Uterus (tissue), 4 donors: ENCODE data around the gene CHID1. TPM values are rescaled to one million over a fixed set of nuclear protein-coding genes. Genes with fewer than 3 reads are reported as not detected.

ENCODE experiments used
- DNase-seq, 2 donors: peaks; one replicate each; pipeline ENCODE4 v3.0.0-alpha.2; 2019 to 2020
- H3K27ac ChIP-seq, 2 donors: fragments of 200-600 bp; sonication (generic); 1 replicate in 1 of 2; 2 replicates in 1 of 2; pipeline ENCODE4 v1.5.1; 2016 to 2018
- H3K27me3 ChIP-seq, 2 donors: fragments of 200-600 bp; sonication (generic); one replicate each; pipeline ENCODE4 v1.5.1; 2018 to 2019; ENCODE audit warnings: control low read depth in 1 of 2
- H3K36me3 ChIP-seq, 2 donors: fragments of 200-600 bp; sonication (generic); one replicate each; pipeline ENCODE4 v1.5.1; 2019; ENCODE audit warnings: control low read depth in 1 of 2
- H3K4me1 ChIP-seq, 2 donors: fragments of 200-600 bp; sonication (generic); one replicate each; pipeline ENCODE4 v1.5.1; 2018 to 2019; ENCODE audit warnings: control low read depth in 1 of 2
- H3K4me3 ChIP-seq, 2 donors: fragments of 200-600 bp; sonication (generic); 1 replicate in 1 of 2; 2 replicates in 1 of 2; pipeline ENCODE4 v1.5.1; 2018 to 2019; ENCODE audit warnings: mild to moderate bottlenecking in 1 of 2
- H3K9me3 ChIP-seq, 2 donors: fragments of 200-600 bp; sonication (generic); one replicate each; pipeline ENCODE4 v1.5.1; 2019; ENCODE audit warnings: control low read depth in 1 of 2
- CTCF ChIP-seq, 4 experiments: fragments of 200-600 bp in 2 of 4; fragments of 450-650 bp in 2 of 4; sonication (generic) in 2 of 4; IDR thresholded peaks; one replicate each; pipeline ENCODE4 v1.5.1; 2016 to 2019; ENCODE audit warnings: antibody characterized with exemption in 4 of 4, mild to moderate bottlenecking in 2 of 4, moderate library complexity in 1 of 4
- POLR2A ChIP-seq, 2 donors: fragments of 450-650 bp; IDR thresholded peaks; one replicate each; pipeline ENCODE4 v1.6.1; 2016; ENCODE audit warnings: antibody characterized with exemption in 2 of 2, mild to moderate bottlenecking in 1 of 2, moderate library complexity in 1 of 2
- intact Hi-C: fragments of 100-400 bp; cut with DNase I; formaldehyde crosslinking; loops from one replicate; pipeline ENCODE4 v1.15.1; 2023; ENCODE audit warnings: low total_unique reads
- small RNA-seq: library from RNA; depleted of rRNA; stranded (forward); fragments of <200 nt; gene quantifications from one replicate; pipeline ENCODE3, GENCODE V24; 2016
- total RNA-seq, 4 donors: library from RNA; depleted of rRNA in 3 of 4; stranded (reverse); fragments of >200 nt in 3 of 4; gene quantifications; one replicate each; pipeline versions ENCODE4 v1.1.0 to v1.2.4, GENCODE V29; 2014 to 2023
- donor health status: DM: yes; HTN: yes; CAD: no.

The CHID1 gene
- total RNA-seq, 4 donors from 2014 or later, result 20.3 to 57.9 (median 48.4) TPM

GRCh38 chr11:818396-819128, 92.0 kb downstream of the CHID1 start, which contains the start of gene PNPLA2:
Gene PNPLA2, plus strand, starts transcription at chr11:818914. Its CDS starts 805 bp downstream, at chr11:819719.
- DNase-seq, result peak; percentile 61 to 68
- H3K27ac ChIP-seq, result peak within 1 kb of the TSS; percentile 85 to 98

More at GRCh38 chr11:818396-819128, 92.0 kb downstream of the CHID1 start, which contains the start of gene PNPLA2:
- H3K9me3 ChIP-seq, result no peaks in the 10 kb centered on the region
- intact Hi-C loops, result no loop called here
- peaks cover 0 to 21% of the 10 kb centered on the region in 2 donors for H3K4me1 ChIP-seq
- H3K27me3 ChIP-seq, result no peaks in the 10 kb centered on the region
- peak within 1 kb of the TSS; percentile 46 to 99 for H3K4me3 ChIP-seq
- no peak for TF ChIP-seq POLR2A (IDR thresholded peaks at IDR 0.05)
- no peak for TF ChIP-seq CTCF (IDR thresholded peaks at IDR 0.05)
- no peaks in the 10 kb centered on the region for H3K36me3 ChIP-seq

Small RNA genes lying within 50 kb of the gene (small RNA-seq; reads per million reads assigned to genes)
- gene RNU6-1025P, result not detected

Other genes with a start within 250 kb of the CHID1 start
- 10 to 100 TPM in 2 of 4 donors, 1 to 10 TPM in 2; 7.9 to 45.6 (median 20.4) TPM for gene DEAF1, start 215.6 kb downstream of the CHID1 start, total RNA-seq
- gene TMEM80, start 215.0 kb downstream of the CHID1 start, total RNA-seq, result 10 to 100 TPM in 2 of 4 donors, 1 to 10 TPM in 2; 2.6 to 35.3 (median 8.1) TPM
- 10 to 100 TPM; 12.2 to 52.8 (median 32.3) TPM for gene EPS8L2, start 204.6 kb downstream of the CHID1 start, total RNA-seq
- 100 to 1,000 TPM in 1 of 4 donors, 10 to 100 TPM in 3; 60.3 to 146 (median 66.9) TPM for gene TALDO1, start 163.3 kb downstream of the CHID1 start, total RNA-seq
- 10 to 100 TPM; 11.8 to 81.1 (median 29.3) TPM for gene GATD1, start 133.3 kb downstream of the CHID1 start, total RNA-seq
- gene CEND1, start 120.7 kb downstream of the CHID1 start, total RNA-seq, result under 1 TPM in 1 of 4 donors, not detected in 3; 0.41 TPM
- 10 to 100 TPM in 1 of 4 donors, 1 to 10 TPM in 2, under 1 TPM in 1; 0.29 to 20.8 (median 5.4) TPM for gene SLC25A22, start 112.5 kb downstream of the CHID1 start, total RNA-seq
- gene PIDD1, start 105.6 kb downstream of the CHID1 start, total RNA-seq, result 10 to 100 TPM in 2 of 4 donors, 1 to 10 TPM in 2; 1.3 to 20.2 (median 10.1) TPM
- gene RPLP2, start 100.8 kb downstream of the CHID1 start, total RNA-seq, result 1,000 to 10,000 TPM in 1 of 4 donors, 100 to 1,000 TPM in 3; 100 to 1,968 (median 496) TPM
- 10 to 100 TPM; 16.9 to 96.2 (median 37.1) TPM for gene PNPLA2, start 91.9 kb downstream of the CHID1 start, total RNA-seq
- 10 to 100 TPM in 1 of 4 donors, 1 to 10 TPM in 2, under 1 TPM in 1; 0.77 to 15.5 (median 2.5) TPM for gene CRACR2B, start 82.9 kb downstream of the CHID1 start, total RNA-seq
- 100 to 1,000 TPM in 3 of 4 donors, 10 to 100 TPM in 1; 76.8 to 382 (median 259) TPM for gene CD151, start 77.9 kb downstream of the CHID1 start, total RNA-seq
- 10 to 100 TPM; 10.5 to 81.5 (median 42.8) TPM for gene POLR2L, start 68.3 kb downstream of the CHID1 start, total RNA-seq
- 100 to 1,000 TPM in 2 of 4 donors, 10 to 100 TPM in 2; 68.4 to 119 (median 105) TPM for gene TSPAN4, start 68.0 kb downstream of the CHID1 start, total RNA-seq
- 100 to 1,000 TPM in 1 of 4 donors, 10 to 100 TPM in 3; 25.6 to 120 (median 40.4) TPM for gene AP2A2, start 15.1 kb upstream of the CHID1 start, total RNA-seq
- gene MUC6, start 125.9 kb upstream of the CHID1 start, total RNA-seq, result 1 to 10 TPM in 1 of 4 donors, under 1 TPM in 1, not detected in 2; 0.43 to 3.5 TPM
- gene MUC2, start 164.1 kb upstream of the CHID1 start, total RNA-seq, result 1 to 10 TPM in 1 of 4 donors, under 1 TPM in 2, not detected in 1; 0.06 to 1.8 (median 0.26) TPM
- under 1 TPM in 1 of 4 donors, not detected in 3; under 0.01 TPM for gene MUC5AC, start 247.1 kb upstream of the CHID1 start, total RNA-seq